Natural killer cell treated with Interleukin-12 subunit alpha and Interleukin-12 subunit beta and Interleukin-15 and Interleukin-18, amount 100 ng/mL, for 72 hours (primary cell): ENCODE data around the gene GRK4. TPM values are rescaled to one million over a fixed set of nuclear protein-coding genes. Genes with fewer than 3 reads are reported as not detected.
A peak's percentile ranks its signal among the peaks of the same experiment; 100 is the strongest.
"Not testable (repeated sequence)": the region's sequence is repeated elsewhere in the genome, so short reads cannot be mapped to it uniquely, and the experiment has no call there.

Source experiments
- ATAC-seq, 2 donors: fragments of 150-1000 bp; cut with Tn5 transposase in 1 of 2; sonication (Bioruptor Pico), chemical (Tn5 transposase) in 1 of 2; 2 replicates each; pipeline ENCODE4 v1.10.0; 2021
- DNase-seq: peaks from one replicate; pipeline ENCODE4 v3.0.0; 2022; ENCODE audit warnings: low spot score
- H3K27ac Mint-ChIP-seq, 2 donors: 1 replicate in 1 of 2; 2 replicates in 1 of 2; pipeline ENCODE4 v1.8.0; 2022; ENCODE audit warnings: mixed read lengths in 2 of 2, mild to moderate bottlenecking in 1 of 2, moderate library complexity in 1 of 2
- H3K27me3 Mint-ChIP-seq, 2 donors: 1 replicate in 1 of 2; 2 replicates in 1 of 2; pipeline ENCODE4 v1.8.0; 2022; ENCODE audit warnings: mixed read lengths in 2 of 2
- H3K36me3 Mint-ChIP-seq: one replicate; pipeline ENCODE4 v1.8.0; 2022; ENCODE audit warnings: mixed read lengths
- H3K4me1 Mint-ChIP-seq, 2 donors: 1 replicate in 1 of 2; 2 replicates in 1 of 2; pipeline ENCODE4 v1.8.0; 2022; ENCODE audit warnings: low read depth in 2 of 2, mixed read lengths in 2 of 2, mild to moderate bottlenecking in 1 of 2
- H3K4me3 Mint-ChIP-seq: one replicate; pipeline ENCODE4 v1.8.0; 2022; ENCODE audit warnings: mixed read lengths
- H3K9me3 Mint-ChIP-seq: 2 replicates; pipeline ENCODE4 v1.8.0; 2022; ENCODE audit warnings: mixed read lengths
- total RNA-seq, 2 donors: library from RNA; stranded (reverse); gene quantifications; one replicate each; pipeline ENCODE4 v1.2.3, GENCODE V29; 2022

The GRK4 gene
- total RNA-seq, 2 donors from 2014 or later, result 8.0 to 12.1 TPM

DNA sequence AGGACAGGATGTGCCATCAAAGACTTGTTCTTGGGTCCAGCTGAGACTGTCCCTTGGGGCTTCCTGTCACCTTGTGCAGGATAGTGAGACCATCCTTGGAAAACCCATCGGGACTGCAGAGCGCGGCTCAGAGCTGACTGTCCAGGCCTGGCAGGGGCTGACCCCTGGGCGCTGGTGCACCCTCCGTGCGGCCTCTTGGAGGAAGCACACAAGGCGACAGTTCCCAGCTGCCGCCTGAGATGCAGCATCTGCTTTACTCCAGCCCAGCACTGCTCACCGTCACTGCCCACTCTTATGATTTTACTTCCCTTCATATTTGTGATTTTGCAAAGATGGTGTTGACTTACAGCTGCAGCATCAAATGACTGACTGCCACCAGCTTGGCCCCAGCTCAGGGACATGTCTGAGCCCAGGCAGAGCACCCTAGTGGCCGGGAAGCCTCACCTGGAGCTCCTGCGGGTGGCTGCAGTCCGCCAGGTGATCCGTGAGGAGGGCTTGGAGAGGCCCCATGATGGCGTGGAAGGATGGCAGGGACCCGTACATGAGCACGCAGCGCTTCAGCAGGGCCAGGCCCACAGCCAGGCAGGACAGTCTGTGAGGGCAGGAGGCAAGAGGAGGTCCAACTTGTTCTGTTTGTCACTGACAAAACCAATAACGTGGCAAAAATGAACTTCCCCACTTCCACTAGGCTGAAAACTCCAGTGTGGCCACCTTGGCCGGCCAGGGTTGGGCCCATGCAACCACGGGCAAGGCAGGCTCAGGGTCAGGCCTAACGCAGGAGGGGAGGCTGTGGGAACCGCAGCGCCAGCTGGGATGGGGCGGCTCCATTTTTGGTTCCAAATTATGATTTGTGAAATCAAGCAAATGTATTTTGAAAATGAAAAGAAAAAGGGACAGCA is 22.0 kb upstream of the GRK4 start:
- Mint-ChIP-seq H3K9me3 (no peaks in the 10 kb centered on the region), H3K4me3 (no peak overlapping the region), H3K27me3 (no peaks in the 10 kb centered on the region), H3K36me3 (peaks cover 21% of the 10 kb centered on the region), H3K27ac (peak overlapping the region; percentile 27 to 89), H3K4me1 (peaks cover 48 to 55% of the 10 kb centered on the region in 2 donors)
- DNase-seq (no peak), ATAC-seq (no peak)

DNA sequence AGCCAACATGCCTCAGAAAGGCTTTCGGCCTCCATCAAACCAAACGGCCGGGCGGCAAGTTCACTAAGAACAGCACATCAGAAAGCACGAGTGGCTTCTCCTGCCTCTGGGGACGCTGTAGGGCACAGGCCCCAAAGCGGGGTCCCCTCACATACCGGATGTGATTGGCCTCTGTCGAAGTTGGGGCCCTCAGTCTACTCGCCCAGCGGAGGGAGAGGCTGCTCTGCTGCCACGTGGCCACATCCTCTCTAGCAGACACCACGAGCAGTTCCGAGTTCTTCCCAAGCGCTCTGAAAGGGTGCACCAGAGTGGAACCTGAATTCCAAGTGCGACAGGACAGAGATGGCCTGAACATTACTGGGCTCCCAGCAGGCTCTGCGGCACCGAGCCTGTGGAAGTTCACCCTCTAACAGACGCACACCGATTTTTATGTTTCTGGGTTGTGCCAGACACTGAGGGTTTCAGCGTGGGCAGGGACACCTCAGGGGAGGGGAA is 21.3 kb upstream of the GRK4 start:
- H3K4me3 Mint-ChIP-seq, result peak overlapping the region; percentile 72
- peak overlapping the region; percentile 89 to 94 for H3K27ac Mint-ChIP-seq
- peaks cover 45 to 52% of the 10 kb centered on the region in 2 donors for H3K4me1 Mint-ChIP-seq
- H3K27me3 Mint-ChIP-seq, result no peaks in the 10 kb centered on the region
- peaks cover 26% of the 10 kb centered on the region for H3K36me3 Mint-ChIP-seq
- DNase-seq (no peak), ATAC-seq (peak in 1 of 2 donors; percentile 43)
- H3K9me3 Mint-ChIP-seq, result no peaks in the 10 kb centered on the region

DNA sequence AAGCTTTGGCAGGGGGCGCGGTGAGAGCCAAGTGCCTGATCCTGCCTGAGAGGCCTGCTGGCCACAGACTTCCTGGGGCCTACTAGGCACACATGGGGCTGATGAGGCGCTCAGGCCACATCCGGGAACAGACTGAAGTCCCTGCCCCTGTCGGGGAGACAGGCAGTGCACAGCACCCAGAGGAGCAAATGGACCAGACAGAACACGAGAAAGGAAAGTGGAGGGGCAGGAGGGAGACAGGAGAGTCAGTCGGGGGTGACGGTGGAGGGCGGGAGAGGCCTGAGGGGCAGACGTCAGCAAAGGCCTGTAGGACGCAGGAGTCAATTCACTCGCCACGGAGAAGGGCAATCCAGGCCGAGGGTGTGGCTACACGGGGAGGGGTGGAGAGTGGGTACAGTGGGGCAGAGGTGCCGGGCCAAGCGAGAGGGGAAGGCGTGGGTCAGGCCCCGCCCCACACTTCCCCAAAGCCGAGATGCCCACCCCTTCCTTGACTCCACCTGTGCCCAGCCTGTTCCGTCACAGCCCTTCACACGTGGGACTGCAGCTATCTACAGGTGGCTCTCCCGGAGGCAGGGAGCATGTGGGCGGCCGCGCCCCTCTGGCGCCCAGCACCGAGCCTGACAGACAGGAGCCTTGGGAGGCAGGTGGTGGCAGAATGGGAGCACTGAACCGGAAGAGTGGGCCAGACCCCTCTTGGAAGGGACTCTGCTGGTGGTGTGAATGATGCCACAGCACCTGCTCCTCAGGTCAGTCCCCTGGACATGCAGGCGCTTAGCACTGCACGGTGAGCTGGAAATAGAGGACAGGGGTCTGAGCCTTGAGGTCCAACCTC is 20.6 kb upstream of the GRK4 start:
- Mint-ChIP-seq H3K9me3 (no peaks in the 10 kb centered on the region), H3K27me3 (no peaks in the 10 kb centered on the region), H3K27ac (peak overlapping the region; percentile 89 to 94), H3K4me1 (peaks cover 43 to 45% of the 10 kb centered on the region in 2 donors), H3K36me3 (peaks cover 26% of the 10 kb centered on the region), H3K4me3 (peak overlapping the region; percentile 72)
- no peak for DNase-seq
- peak; percentile 85 to 87 for ATAC-seq

DNA sequence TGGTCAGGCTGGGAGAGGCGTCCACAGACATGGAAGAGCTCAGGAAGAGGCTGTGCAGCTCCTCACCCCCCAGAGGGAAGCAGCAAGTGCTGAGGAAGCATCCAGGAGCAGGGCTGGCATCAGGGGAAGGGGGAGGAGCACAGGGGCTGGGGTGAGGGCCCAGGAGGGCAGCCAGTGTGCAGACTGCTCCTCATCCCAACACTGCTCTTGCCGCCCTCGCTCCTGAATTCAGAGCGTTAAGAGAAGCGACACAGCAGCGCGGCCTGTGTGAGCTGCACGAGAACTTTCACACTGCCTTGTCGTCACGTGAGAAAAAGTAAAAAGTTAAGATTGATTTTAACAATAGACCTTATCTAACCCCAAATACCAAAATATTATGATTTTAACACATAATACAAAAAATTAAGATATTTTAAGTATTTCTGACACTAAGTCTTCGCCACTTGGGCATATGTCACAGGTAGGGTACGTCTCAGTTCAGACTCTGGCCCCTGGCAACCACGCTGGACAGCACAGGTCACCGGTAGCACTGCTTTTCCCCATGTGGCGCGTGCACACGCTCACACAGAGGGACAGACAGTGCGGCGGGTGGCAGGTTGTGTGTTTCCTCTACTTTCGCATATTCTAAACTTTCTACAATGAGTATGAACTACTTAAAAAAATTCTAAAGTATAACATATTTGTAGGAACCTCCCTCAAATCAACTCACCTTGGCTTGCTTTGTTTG is 19.8 kb upstream of the GRK4 start:
- H3K27ac Mint-ChIP-seq, result peak overlapping the region; percentile 89 to 94
- H3K27me3 Mint-ChIP-seq, result no peaks in the 10 kb centered on the region
- H3K9me3 Mint-ChIP-seq, result no peaks in the 10 kb centered on the region
- DNase-seq (no peak), ATAC-seq (no peak)
- H3K36me3 Mint-ChIP-seq, result peaks cover 31% of the 10 kb centered on the region
- peaks cover 44 to 47% of the 10 kb centered on the region in 2 donors for H3K4me1 Mint-ChIP-seq
- H3K4me3 Mint-ChIP-seq, result peak overlapping the region; percentile 72

DNA sequence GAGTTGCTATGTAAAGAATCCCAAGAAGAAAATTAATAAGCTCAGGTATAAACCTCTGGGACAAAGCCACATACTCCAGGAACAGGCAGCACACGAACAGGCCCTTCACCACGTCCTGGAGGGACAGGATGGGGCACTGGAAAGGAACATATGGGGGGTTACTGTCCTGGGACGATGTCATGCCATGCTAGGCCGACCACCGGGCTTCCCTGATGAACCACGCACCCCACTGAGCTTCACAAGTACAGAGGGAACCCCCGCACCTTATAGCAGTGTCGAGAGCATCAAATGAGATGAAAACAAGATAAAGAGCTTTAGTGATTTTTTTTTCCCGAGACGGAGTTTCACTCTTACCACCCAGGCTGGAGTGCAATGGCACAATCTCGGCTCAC is 19.3 kb upstream of the GRK4 start:
- Mint-ChIP-seq H3K4me3 (no peak overlapping the region), H3K4me1 (peaks cover 40 to 46% of the 10 kb centered on the region in 2 donors), H3K9me3 (no peaks in the 10 kb centered on the region), H3K27ac (peak overlapping the region; percentile 47 to 65), H3K36me3 (peaks cover 26% of the 10 kb centered on the region), H3K27me3 (no peaks in the 10 kb centered on the region)
- no peak for ATAC-seq
- no peak for DNase-seq

DNA sequence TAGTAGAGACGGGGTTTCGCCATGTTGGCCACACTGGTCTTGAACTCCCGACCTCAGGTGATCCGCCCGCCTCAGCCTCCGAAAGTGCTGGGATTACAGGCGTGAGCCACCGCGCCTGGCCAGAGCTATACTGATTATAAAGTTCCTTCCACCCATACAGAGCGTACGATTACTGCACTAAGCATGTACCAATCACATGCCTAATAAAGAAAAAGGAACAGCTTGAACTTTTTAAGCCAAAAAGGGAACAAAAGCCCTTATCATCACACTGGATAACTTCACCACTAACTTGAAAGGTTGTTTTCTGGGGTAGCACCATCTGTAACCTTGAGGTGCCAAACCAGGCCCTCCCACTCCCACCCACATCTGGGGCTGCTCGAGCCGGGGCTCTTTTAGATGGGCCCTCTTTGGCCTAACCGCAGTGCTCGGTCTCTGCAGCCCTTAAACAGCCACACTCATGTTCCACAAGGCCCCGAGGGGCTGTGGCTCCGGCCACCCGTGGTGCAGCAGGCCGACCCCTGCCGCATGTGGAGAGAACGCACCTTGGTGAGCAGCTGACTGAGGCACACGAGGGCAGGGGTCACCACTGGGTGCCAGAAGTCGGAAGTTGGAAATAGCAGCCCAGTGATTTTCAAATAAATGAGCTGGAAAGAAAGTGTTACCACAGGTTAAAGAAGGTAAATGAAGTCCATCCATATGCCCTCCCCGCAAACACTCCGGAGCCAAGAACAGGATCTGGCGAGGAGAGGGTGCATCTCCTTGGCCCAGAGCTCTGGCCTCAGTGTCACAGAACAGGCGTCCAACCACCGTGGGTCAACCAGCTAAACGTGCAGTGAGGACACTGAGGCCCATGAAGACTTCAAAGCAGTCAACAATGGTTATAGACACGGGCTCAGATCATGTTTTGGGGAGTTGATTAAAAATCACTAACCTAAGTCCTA is 18.5 kb upstream of the GRK4 start:
- H3K4me1 Mint-ChIP-seq, result peaks cover 36 to 41% of the 10 kb centered on the region in 2 donors

DNA sequence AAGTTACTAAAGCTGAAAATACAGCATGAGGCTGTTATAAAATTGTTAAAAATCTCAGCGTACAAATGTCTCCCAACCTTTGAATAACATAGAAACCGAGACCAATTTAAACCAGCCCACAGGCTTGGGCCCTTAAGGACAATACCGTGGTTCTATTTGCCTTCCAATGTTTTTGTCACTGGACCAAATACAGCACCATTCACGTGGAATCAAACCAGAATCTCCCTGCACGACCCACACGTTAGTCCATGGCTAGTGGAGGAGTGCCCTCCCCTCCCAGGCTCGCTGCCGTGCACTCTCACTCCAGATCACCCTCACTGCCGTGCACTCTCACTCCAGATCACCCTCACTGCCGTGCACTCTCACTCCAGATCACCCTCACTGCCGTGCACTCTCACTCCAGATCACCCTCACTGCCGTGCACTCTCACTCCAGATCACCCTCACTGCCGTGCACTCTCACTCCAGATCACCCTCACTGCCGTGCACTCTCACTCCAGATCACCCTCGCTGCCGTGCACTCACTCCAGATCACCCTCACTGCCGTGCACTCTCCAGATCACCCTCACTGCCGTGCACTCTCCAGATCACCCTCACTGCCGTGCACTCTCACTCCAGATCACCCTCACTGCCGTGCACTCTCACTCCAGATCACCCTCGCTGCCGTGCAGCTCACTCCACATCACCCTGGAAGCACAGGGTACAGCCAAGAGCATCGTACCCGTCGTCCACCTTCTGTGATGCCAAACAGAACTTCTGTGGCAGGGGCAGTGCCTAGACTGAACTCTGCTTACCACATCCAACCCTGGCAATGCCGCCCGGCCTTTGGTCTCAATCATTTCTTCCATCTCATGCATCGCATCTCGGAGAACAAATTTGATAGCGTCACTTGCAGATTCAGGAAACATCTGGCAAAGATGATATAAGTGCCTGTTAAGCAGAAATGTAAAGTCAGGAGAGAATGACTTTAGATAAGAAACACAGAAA is 17.5 kb upstream of the GRK4 start:
- peak; percentile 35 for DNase-seq
- H3K4me3 Mint-ChIP-seq, result peak overlapping the region; percentile 7
- H3K4me1 Mint-ChIP-seq, result peaks cover 32 to 43% of the 10 kb centered on the region in 2 donors
- H3K27ac Mint-ChIP-seq, result peak overlapping the region; percentile 53 to 60
- not testable (repeated sequence) for ATAC-seq, H3K9me3 Mint-ChIP-seq, H3K27me3 Mint-ChIP-seq
- peaks cover 35% of the 10 kb centered on the region for H3K36me3 Mint-ChIP-seq

More for the DNA sequence above, 18.5 kb upstream of the GRK4 start:
- DNase-seq, result peak; percentile 47
- peak overlapping the region; percentile 47 to 65 for H3K27ac Mint-ChIP-seq
- H3K36me3 Mint-ChIP-seq, result peaks cover 25% of the 10 kb centered on the region
- no peaks in the 10 kb centered on the region for H3K9me3 Mint-ChIP-seq
- H3K4me3 Mint-ChIP-seq, result no peak overlapping the region
- no peaks in the 10 kb centered on the region for H3K27me3 Mint-ChIP-seq
- no peak for ATAC-seq

DNA sequence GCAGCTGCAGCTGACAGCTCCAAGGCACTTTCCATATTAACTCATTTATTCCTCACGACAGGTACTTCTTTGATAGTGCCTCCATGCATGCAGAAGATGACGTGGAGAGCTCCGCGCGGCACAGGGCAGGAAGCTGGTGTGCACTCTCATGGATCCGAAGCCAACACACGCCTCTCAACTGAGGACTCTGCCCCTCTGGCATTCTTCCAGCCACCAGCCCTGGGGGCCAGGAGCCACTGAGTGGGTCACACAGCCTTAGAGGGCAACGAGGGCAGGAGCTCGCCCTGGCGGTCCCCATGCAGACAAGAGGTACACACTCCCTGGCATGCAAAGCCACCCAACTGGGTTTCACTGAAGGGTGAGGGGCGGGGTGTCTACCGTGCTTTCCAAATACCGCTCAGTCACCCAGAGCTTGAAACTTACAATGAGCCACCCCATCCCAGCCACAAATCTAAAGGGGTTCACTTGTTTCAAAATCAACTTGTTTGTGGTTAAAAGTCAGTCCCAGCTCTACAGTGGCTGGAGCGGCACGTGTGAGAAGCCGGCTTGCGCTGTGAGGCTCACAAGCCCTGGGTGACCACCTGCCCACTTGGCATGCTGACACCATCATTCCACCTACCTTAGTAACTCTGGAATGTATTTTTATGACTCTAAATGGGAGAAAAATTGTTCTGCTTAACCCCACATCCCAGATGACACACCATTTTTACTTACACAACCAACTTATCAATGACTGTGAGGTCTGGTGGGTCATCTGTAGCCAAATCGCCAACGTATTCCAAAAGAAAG is 16.4 kb upstream of the GRK4 start:
- peak; percentile 48 for DNase-seq

DNA sequence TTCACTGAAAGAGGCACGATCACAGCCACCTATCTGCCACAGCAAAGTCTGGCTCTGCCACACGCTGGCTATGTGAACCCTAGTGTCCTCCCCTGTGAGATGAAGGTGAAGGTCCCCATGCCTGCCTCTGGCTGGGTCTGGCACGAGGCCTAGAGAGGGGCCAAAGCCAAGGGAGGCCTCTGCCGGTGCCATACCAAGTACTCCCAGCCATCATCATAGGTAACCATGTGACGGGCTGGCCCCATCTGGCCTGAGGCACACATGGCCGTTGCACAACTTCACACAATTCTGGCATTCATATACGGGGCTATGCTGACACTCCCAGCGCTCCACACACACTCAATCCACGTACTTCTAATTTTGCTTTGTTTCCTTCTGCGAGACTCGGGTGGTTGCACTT is 15.4 kb upstream of the GRK4 start:
- H3K4me1 Mint-ChIP-seq, result peaks cover 24 to 43% of the 10 kb centered on the region in 2 donors

More for the DNA sequence above, 16.4 kb upstream of the GRK4 start:
- no peaks in the 10 kb centered on the region for H3K9me3 Mint-ChIP-seq
- H3K4me3 Mint-ChIP-seq, result no peak overlapping the region
- H3K27me3 Mint-ChIP-seq, result no peaks in the 10 kb centered on the region
- H3K27ac Mint-ChIP-seq, result peak overlapping the region; percentile 53 to 60
- peaks cover 35% of the 10 kb centered on the region for H3K36me3 Mint-ChIP-seq
- H3K4me1 Mint-ChIP-seq, result peaks cover 32 to 47% of the 10 kb centered on the region in 2 donors
- no peak for ATAC-seq

DNA sequence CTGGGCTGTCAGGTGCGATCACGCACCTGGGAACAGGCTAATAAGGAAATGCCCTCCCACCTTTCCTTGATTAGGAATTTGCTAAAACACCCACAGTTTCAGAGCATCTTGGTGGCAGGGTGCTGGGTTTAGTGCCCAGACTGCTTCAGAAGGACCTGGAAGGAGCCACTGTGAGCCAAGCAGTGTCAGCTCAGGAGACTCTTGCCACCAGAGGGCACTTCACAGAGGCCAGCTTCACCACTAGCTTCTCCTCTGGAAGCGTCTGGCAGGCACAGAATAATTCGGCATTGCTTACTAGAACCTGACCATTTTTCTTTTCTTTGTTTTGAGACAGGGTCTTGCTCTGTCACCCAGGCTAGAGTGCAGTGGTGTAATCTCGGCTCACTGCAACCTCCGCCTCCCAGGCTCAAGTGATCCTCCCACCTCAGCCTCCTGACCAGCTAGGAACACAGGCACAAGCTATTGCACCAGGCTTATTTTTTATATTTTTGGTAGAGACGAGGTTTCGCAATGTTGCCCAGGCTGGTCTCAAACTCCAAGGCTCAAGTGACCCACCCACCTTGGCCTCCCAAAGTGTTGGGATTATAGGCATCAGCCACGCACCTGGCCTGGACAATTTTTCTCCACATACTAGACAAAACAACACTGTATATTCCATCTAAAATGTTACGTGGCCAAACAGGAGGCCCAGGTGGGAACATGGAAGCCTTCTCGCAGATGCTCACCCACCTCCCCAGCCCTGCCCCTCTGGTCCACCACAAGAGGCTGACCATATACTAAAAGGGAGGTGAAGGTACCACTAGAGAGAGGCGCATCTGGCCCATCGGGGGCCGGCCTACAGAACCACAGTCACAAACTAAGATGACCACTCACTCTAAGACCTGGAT is 14.2 kb upstream of the GRK4 start:
- peaks cover 46% of the 10 kb centered on the region for H3K36me3 Mint-ChIP-seq
- ATAC-seq (peak in 1 of 2 donors; percentile 52), DNase-seq (no peak)
- H3K4me1 Mint-ChIP-seq, result peaks cover 28 to 50% of the 10 kb centered on the region in 2 donors
- no peaks in the 10 kb centered on the region for H3K9me3 Mint-ChIP-seq
- H3K27ac Mint-ChIP-seq, result peak overlapping the region; percentile 68 to 74
- H3K4me3 Mint-ChIP-seq, result no peak overlapping the region
- H3K27me3 Mint-ChIP-seq, result no peaks in the 10 kb centered on the region

More for the DNA sequence above, 15.4 kb upstream of the GRK4 start:
- ATAC-seq (no peak), DNase-seq (no peak)
- Mint-ChIP-seq H3K9me3 (no peaks in the 10 kb centered on the region), H3K27me3 (no peaks in the 10 kb centered on the region), H3K36me3 (peaks cover 37% of the 10 kb centered on the region), H3K27ac (peak overlapping the region in 1 of 2 donors; percentile 68), H3K4me3 (no peak overlapping the region)
